Lower leg skin (tissue), 3 donors: ENCODE measurements around the gene ZDHHC14.

Experiments
- CTCF ChIP-seq, 3 donors: fragments of 450-650 bp; IDR thresholded peaks; one replicate each; pipeline ENCODE4 v1.5.1; 2016; ENCODE audit warnings: antibody characterized with exemption in 3 of 3, mild to moderate bottlenecking in 3 of 3, moderate library complexity in 2 of 3
- POLR2A ChIP-seq, 2 donors: fragments of 450-650 bp; IDR thresholded peaks; one replicate each; pipeline ENCODE4 v1.6.1; 2016 to 2017; ENCODE audit warnings: antibody characterized with exemption in 2 of 2, mild to moderate bottlenecking in 1 of 2, moderate library complexity in 1 of 2

GRCh38 chr6:157536223-157536545 is 155.2 kb downstream of the ZDHHC14 start:
- TF ChIP-seq CTCF (IDR thresholded peaks at IDR 0.05) (no peak), POLR2A (IDR thresholded peaks at IDR 0.05) (no peak)
